ENCODE data around the gene TRIP4. TPM values are rescaled to one million over a fixed set of nuclear protein-coding genes. Genes with fewer than 3 reads are reported as not detected.
"Not testable (repeated sequence)": the region's sequence is repeated elsewhere in the genome, so short reads cannot be mapped to it uniquely, and the experiment has no call there.

The TRIP4 gene
- total RNA-seq, 8 experiments from 2014 or later = 9.6 to 21.9 (median 13.4) TPM

- ATAC-seq (replicated peaks in 6 of 8) = no peak
- in situ Hi-C loops (cut with MboI; ENCODE audit: low pct_unique_long_range_greater_than_20kb in 2 of 9, low sequenced_read_pairs in 9 of 9, unreplicated experiment in 9 of 9) = no loop called here
- Histone ChIP-seq H3K4me1 (replicated peaks in 1 of 2) (no peaks in the 10 kb centered on the region), H3K27ac (no peak overlapping the region), H3K4me3 (no peak overlapping the region)
These were observed 96.1 kb downstream of the TRIP4 start for GRCh38 chr15:64483749-64484148.

- no peak overlapping the region for H3K27ac ChIP-seq
- no peak overlapping the region for H3K4me3 ChIP-seq
- no peaks in the 10 kb centered on the region for H3K4me1 ChIP-seq (replicated peaks in 1 of 2)
- no peak for ATAC-seq (replicated peaks in 6 of 8)
- in situ Hi-C loops (cut with MboI; ENCODE audit: low pct_unique_long_range_greater_than_20kb in 2 of 9, low sequenced_read_pairs in 9 of 9, unreplicated experiment in 9 of 9) = no loop called here
These were observed 98.2 kb downstream of the TRIP4 start for GRCh38 chr15:64485796-64486195.

GRCh38 chr15:64490598-64491259, 103.1 kb downstream of the TRIP4 start:
- peaks cover 6 to 8% of the 10 kb centered on the region in 2 donors for H3K4me1 ChIP-seq (replicated peaks in 1 of 2)
- H3K27ac ChIP-seq = no peak overlapping the region
- H3K4me3 ChIP-seq = no peak overlapping the region
- in situ Hi-C loops (cut with MboI; ENCODE audit: low pct_unique_long_range_greater_than_20kb in 2 of 9, low sequenced_read_pairs in 9 of 9, unreplicated experiment in 9 of 9) = no loop called here
- ATAC-seq (replicated peaks in 6 of 8) = no peak

GRCh38 chr15:64493641-64494040, 106.0 kb downstream of the TRIP4 start:
- Histone ChIP-seq H3K4me1 (replicated peaks in 1 of 2) (peaks cover 6 to 8% of the 10 kb centered on the region in 2 donors), H3K27ac (no peak overlapping the region), H3K4me3 (no peak overlapping the region)
- 40 to 100% (median 89%) methylated on average over 1 to 2 of the region's 2 CpGs; no CpG with 5 or more reads in 4 of the 10 experiments for WGBS, 10 experiments
- no peak for ATAC-seq (replicated peaks in 6 of 8)
- in situ Hi-C loops (cut with MboI; ENCODE audit: low pct_unique_long_range_greater_than_20kb in 2 of 9, low sequenced_read_pairs in 9 of 9, unreplicated experiment in 9 of 9) = no loop called here

GRCh38 chr15:64495968-64496367, 108.3 kb downstream of the TRIP4 start:
- WGBS, 10 experiments = 86 to 100% (median 95%) methylated on average over 1 to 2 of the region's 2 CpGs; no CpG with 5 or more reads in 1 of the 10 experiments
- in situ Hi-C loops (cut with MboI; ENCODE audit: low pct_unique_long_range_greater_than_20kb in 2 of 9, low sequenced_read_pairs in 9 of 9, unreplicated experiment in 9 of 9); H3K4me3 ChIP-seq; ATAC-seq (replicated peaks in 6 of 8); H3K27ac ChIP-seq: not testable (repeated sequence)
- H3K4me1 ChIP-seq (replicated peaks in 1 of 2) = peaks cover 8 to 14% of the 10 kb centered on the region in 2 donors

- peak in 1 of 8 experiments; percentile 9 for ATAC-seq (replicated peaks in 6 of 8)
- 0 to 56% (median 42%) methylated on average over 1 to 3 of the region's 3 CpGs; no CpG with 5 or more reads in 5 of the 10 experiments for WGBS, 10 experiments
These were observed 113.2 kb downstream of the TRIP4 start for GRCh38 chr15:64500695-64501395.

GRCh38 chr15:64501396-64501715, 113.7 kb downstream of the TRIP4 start:
- Histone ChIP-seq H3K4me1 (replicated peaks in 1 of 2) (peaks cover 13 to 29% of the 10 kb centered on the region in 2 donors), H3K4me3 (no peak overlapping the region), H3K27ac (no peak overlapping the region)
- WGBS, 10 experiments = 20 to 100% (median 75%) methylated on average over 1 of the region's 1 CpG; no CpG with 5 or more reads in 7 of the 10 experiments
- in situ Hi-C loops (cut with MboI; ENCODE audit: low pct_unique_long_range_greater_than_20kb in 2 of 9, low sequenced_read_pairs in 9 of 9, unreplicated experiment in 9 of 9) = no loop called here
- peak in 2 of 8 experiments; percentile 8 to 21 for ATAC-seq (replicated peaks in 6 of 8)

More at GRCh38 chr15:64500695-64501395, 113.2 kb downstream of the TRIP4 start:
- Histone ChIP-seq H3K4me3 (no peak overlapping the region), H3K4me1 (replicated peaks in 1 of 2) (peaks cover 13 to 29% of the 10 kb centered on the region in 2 donors), H3K27ac (no peak overlapping the region)
- in situ Hi-C loops (cut with MboI; ENCODE audit: low pct_unique_long_range_greater_than_20kb in 2 of 9, low sequenced_read_pairs in 9 of 9, unreplicated experiment in 9 of 9) = no loop called here

GRCh38 chr15:64502151-64502550, 114.5 kb downstream of the TRIP4 start:
- WGBS, 10 experiments = 55 to 100% (median 98%) methylated on average over 2 of the region's 2 CpGs; no CpG with 5 or more reads in 2 of the 10 experiments
- no peak overlapping the region for H3K27ac ChIP-seq
- peak in 3 of 8 experiments; percentile 61 to 74 (median 68) for ATAC-seq (replicated peaks in 6 of 8)
- in situ Hi-C loops (cut with MboI; ENCODE audit: low pct_unique_long_range_greater_than_20kb in 2 of 9, low sequenced_read_pairs in 9 of 9, unreplicated experiment in 9 of 9) = no loop called here
- H3K4me1 ChIP-seq (replicated peaks in 1 of 2) = peaks cover 18 to 33% of the 10 kb centered on the region in 2 donors
- no peak overlapping the region for H3K4me3 ChIP-seq

GRCh38 chr15:64502551-64502950, 114.9 kb downstream of the TRIP4 start:
- in situ Hi-C loops (cut with MboI; ENCODE audit: low pct_unique_long_range_greater_than_20kb in 2 of 9, low sequenced_read_pairs in 9 of 9, unreplicated experiment in 9 of 9) = no loop called here
- Histone ChIP-seq H3K4me1 (replicated peaks in 1 of 2) (peaks cover 22 to 37% of the 10 kb centered on the region in 2 donors), H3K27ac (peak overlapping the region in 1 of 2 donors; percentile 67), H3K4me3 (no peak overlapping the region)
- peak in 3 of 8 experiments; percentile 63 to 94 (median 92) for ATAC-seq (replicated peaks in 6 of 8)
- 11 to 100% (median 86%) methylated on average over 1 to 3 of the region's 3 CpGs; no CpG with 5 or more reads in 3 of the 10 experiments for WGBS, 10 experiments

GRCh38 chr15:64503197-64503596, 115.6 kb downstream of the TRIP4 start:
- in situ Hi-C loops (cut with MboI; ENCODE audit: low pct_unique_long_range_greater_than_20kb in 2 of 9, low sequenced_read_pairs in 9 of 9, unreplicated experiment in 9 of 9) = no loop called here
- H3K4me1 ChIP-seq (replicated peaks in 1 of 2) = peaks cover 25 to 42% of the 10 kb centered on the region in 2 donors
- H3K27ac ChIP-seq = peak overlapping the region in 1 of 2 donors; percentile 67
- no peak overlapping the region for H3K4me3 ChIP-seq
- 11 to 81% (median 38%) methylated on average over 1 to 4 of the region's 4 CpGs; no CpG with 5 or more reads in 3 of the 10 experiments for whole genome bisulfite sequencing, 10 experiments
- ATAC-seq (replicated peaks in 6 of 8) = peak; percentile 13 to 90 (median 81)

- ATAC-seq (replicated peaks in 6 of 8) = no peak
- Histone ChIP-seq H3K4me3 (no peak overlapping the region), H3K27ac (no peak overlapping the region), H3K4me1 (replicated peaks in 1 of 2) (peaks cover 25 to 42% of the 10 kb centered on the region in 2 donors)
- WGBS, 10 experiments = 11 to 89% (median 39%) methylated on average over 1 of the region's 1 CpG; no CpG with 5 or more reads in 4 of the 10 experiments
- in situ Hi-C loops (cut with MboI; ENCODE audit: low pct_unique_long_range_greater_than_20kb in 2 of 9, low sequenced_read_pairs in 9 of 9, unreplicated experiment in 9 of 9) = no loop called here
These were observed 116.0 kb downstream of the TRIP4 start for GRCh38 chr15:64503640-64504039.

All from motor neuron (in vitro differentiated cells).